Hepatocyte (in vitro differentiated cells): Measurements from ENCODE around the gene CASP6. TPM values are rescaled to one million over a fixed set of nuclear protein-coding genes. Genes with fewer than 3 reads are reported as not detected.

Experiments
- DNase-seq: peaks from one replicate; pipeline ENCODE4 v3.0.0-alpha.2; 2016; ENCODE audit warnings: low spot score
- H2AFZ ChIP-seq: fragments of 200-600 bp; sonication (generic); 2 replicates; pipeline ENCODE4 v1.6.0; 2016; ENCODE audit warnings: antibody characterized with exemption, mild to moderate bottlenecking
- H3K27ac ChIP-seq: fragments of 200-600 bp; sonication (generic); 2 replicates; pipeline ENCODE4 v1.5.1; 2016; ENCODE audit warnings: mild to moderate bottlenecking
- H3K27me3 ChIP-seq: fragments of 200-600 bp; sonication (generic); 2 replicates; pipeline ENCODE4 v1.6.1; 2016
- H3K36me3 ChIP-seq: fragments of 200-600 bp; sonication (generic); replicated peaks from 2 replicates; pipeline ENCODE4 v1.5.1; 2016; ENCODE audit warnings: low read depth; ENCODE audit not compliant: insufficient read depth
- H3K4me1 ChIP-seq: fragments of 200-600 bp; sonication (generic); 2 replicates; pipeline ENCODE4 v1.5.1; 2016; ENCODE audit warnings: mild to moderate bottlenecking, moderate library complexity; ENCODE audit not compliant: insufficient read depth
- H3K4me2 ChIP-seq: fragments of 200-600 bp; sonication (generic); 2 replicates; pipeline ENCODE4 v1.6.0; 2016
- H3K4me3 ChIP-seq: fragments of 200-600 bp; sonication (generic); 2 replicates; pipeline ENCODE4 v1.5.1; 2016; ENCODE audit warnings: mild to moderate bottlenecking
- H3K79me2 ChIP-seq: fragments of 200-600 bp; sonication (generic); 2 replicates; pipeline ENCODE4 v1.6.0; 2017; ENCODE audit warnings: mild to moderate bottlenecking
- H3K9me2 ChIP-seq: fragments of 200-600 bp; sonication (generic); replicated peaks from 2 replicates; pipeline ENCODE4 v1.6.0; 2017; ENCODE audit warnings: mild to moderate bottlenecking; ENCODE audit not compliant: insufficient read depth
- H3K9me3 ChIP-seq: fragments of 200-600 bp; sonication (generic); 2 replicates; pipeline ENCODE4 v1.5.1; 2016; ENCODE audit warnings: low read depth, mild to moderate bottlenecking
- H4K20me1 ChIP-seq: fragments of 200-600 bp; sonication (generic); 2 replicates; pipeline ENCODE4 v1.6.0; 2016; ENCODE audit warnings: mild to moderate bottlenecking; ENCODE audit not compliant: insufficient read depth, poor library complexity, severe bottlenecking
- EZH2 ChIP-seq: fragments of 200-600 bp; sonication (generic); IDR thresholded peaks from 2 replicates; pipeline ENCODE4 v1.6.1; 2016; ENCODE audit warnings: antibody characterized with exemption, mild to moderate bottlenecking, borderline replicate concordance
- EZH2phosphoT487 ChIP-seq: fragments of 200-600 bp; sonication (generic); IDR thresholded peaks from one replicate; pipeline ENCODE4 v1.6.1; 2018; ENCODE audit warnings: antibody characterized with exemption, mild to moderate bottlenecking, low read depth, moderate library complexity; ENCODE audit not compliant: unreplicated experiment, severe bottlenecking
- WGBS: methylation state at CpG from one replicate; pipeline ENCODE4 v1.1.6; 2016; ENCODE audit warnings: low lambda C conversion rate; ENCODE audit errors: missing lambda C conversion rate; 5-methylcytosine and 5-hydroxymethylcytosine counted together
- polyA plus RNA-seq: library from polyadenylated mRNA; unstranded; fragments of >200 nt; fragmentation: Nextera tagmentation; extraction: Ambion mirVana; gene quantifications from 2 replicates; pipeline ENCODE4 v1.2.1, GENCODE V29; 2016
- total RNA-seq: library from RNA; depleted of rRNA; stranded (reverse); fragments of >200 nt; gene quantifications from 2 replicates; pipeline ENCODE4 v1.2.3, GENCODE V29; 2014
- TF ChIP-seq, protein P1 (sequence below): fragments of 200-600 bp; sonication (generic); IDR thresholded peaks from 2 replicates; pipeline ENCODE4 v1.5.1; 2016; ENCODE audit warnings: antibody characterized with exemption, mild to moderate bottlenecking; ENCODE audit not compliant: poor library complexity

Gene CASP6
- total and polyA plus RNA-seq, 2 experiments from 2014 or later, result 78.4 to 83.4 TPM

DNA sequence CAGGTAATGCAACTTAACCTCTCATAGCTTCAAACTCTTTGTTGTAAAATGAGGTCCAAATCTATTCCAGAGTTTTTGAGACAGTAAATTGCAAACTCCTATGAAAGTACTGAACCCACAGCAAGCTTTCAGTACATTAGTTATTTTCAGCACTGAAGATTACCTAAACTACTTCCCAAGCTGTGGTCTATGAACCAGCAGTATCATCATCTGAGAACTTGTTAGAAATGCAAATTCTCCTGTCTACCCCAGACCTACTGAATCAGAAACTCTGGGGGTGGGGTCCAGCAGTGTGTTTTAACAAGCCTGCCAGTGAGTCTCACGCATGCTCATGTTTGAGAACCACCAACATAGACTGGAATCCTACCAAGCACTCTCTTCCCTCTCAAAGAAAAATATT lies 5.7 kb upstream of the CASP6 start:
- no peaks in the 10 kb centered on the region for H3K79me2 ChIP-seq
- 89% methylated on average over 1 of the region's 1 CpG for WGBS
- no peak overlapping the region for H3K4me3 ChIP-seq
- no peaks in the 10 kb centered on the region for H3K9me3 ChIP-seq
- H3K4me1 ChIP-seq, result peaks cover under 1% of the 10 kb centered on the region
- H3K36me3 ChIP-seq, result no peaks in the 10 kb centered on the region
- no peaks in the 10 kb centered on the region for H3K27me3 ChIP-seq
- no peaks in the 10 kb centered on the region for H4K20me1 ChIP-seq
- H3K27ac ChIP-seq, result no peak overlapping the region
- TF ChIP-seq, protein P1, sequence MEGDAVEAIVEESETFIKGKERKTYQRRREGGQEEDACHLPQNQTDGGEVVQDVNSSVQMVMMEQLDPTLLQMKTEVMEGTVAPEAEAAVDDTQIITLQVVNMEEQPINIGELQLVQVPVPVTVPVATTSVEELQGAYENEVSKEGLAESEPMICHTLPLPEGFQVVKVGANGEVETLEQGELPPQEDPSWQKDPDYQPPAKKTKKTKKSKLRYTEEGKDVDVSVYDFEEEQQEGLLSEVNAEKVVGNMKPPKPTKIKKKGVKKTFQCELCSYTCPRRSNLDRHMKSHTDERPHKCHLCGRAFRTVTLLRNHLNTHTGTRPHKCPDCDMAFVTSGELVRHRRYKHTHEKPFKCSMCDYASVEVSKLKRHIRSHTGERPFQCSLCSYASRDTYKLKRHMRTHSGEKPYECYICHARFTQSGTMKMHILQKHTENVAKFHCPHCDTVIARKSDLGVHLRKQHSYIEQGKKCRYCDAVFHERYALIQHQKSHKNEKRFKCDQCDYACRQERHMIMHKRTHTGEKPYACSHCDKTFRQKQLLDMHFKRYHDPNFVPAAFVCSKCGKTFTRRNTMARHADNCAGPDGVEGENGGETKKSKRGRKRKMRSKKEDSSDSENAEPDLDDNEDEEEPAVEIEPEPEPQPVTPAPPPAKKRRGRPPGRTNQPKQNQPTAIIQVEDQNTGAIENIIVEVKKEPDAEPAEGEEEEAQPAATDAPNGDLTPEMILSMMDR, result no peak
- TF ChIP-seq EZH2phosphoT487 (no peak), EZH2 (no peak)
- no peak for DNase-seq
- no peak overlapping the region for H2AFZ ChIP-seq
- no peak overlapping the region for H3K4me2 ChIP-seq
- H3K9me2 ChIP-seq, result no peaks in the 10 kb centered on the region

DNA sequence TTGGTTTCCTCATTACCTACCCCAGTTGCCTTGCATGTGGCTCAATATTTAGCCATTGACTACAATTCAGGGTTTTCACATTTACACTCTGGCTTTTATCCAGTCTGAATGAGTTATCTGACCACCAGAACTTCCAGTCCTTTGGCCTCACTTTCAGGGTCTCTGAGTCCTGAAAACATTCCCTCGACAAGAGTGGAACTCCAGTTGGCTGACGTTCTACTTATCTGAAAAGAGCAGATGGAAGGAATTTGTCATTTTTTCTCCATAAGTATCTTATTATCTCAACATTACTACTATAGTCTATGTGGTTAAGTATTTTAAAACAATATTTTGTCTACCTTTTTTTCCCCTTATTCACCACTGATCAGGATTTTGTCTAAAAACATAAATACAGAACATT lies 5.2 kb upstream of the CASP6 start:
- no peak overlapping the region for H3K4me2 ChIP-seq
- no peak for DNase-seq

DNA sequence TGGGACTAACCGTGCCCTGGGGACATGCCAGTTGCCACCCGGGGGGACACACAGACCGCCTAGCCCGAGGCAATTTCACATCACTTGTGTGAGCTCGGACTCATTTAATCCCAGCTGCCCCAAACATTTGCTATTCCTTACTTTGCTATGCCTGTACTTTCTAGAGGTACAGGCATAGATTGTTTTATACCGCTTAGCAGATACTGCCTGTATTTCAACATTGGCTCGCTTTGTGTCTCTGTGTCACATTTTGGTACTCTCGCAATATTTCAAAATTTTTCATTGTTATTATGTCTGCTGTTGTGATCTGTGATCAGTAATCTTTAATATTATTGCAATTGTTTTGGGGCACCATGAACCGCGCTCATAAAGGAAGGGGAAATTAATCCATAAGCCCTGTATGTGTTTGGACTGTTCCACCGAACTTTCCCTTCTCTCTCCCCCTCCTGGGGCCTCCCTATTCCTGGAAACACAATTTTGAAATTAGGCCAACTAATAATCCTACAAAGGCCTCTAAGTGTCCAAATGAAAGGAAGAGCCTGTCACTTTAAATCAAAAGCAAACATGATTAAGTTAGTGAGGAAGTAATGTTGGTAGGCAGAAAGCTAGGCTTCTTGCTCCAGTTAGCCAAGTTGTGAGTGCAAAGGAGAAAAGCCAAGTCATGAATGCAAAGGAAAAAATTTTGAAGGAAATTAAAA lies 568 bp upstream of the CASP6 start:
- Histone ChIP-seq H3K4me1 (peaks cover 28% of the 10 kb centered on the region), H2AFZ (peak overlapping the region; percentile 97), H3K4me3 (peak overlapping the region; percentile 99), H3K27me3 (no peaks in the 10 kb centered on the region), H3K27ac (peak overlapping the region; percentile 97), H4K20me1 (peaks cover 7% of the 10 kb centered on the region), H3K79me2 (peaks cover 32% of the 10 kb centered on the region), H3K36me3 (no peaks in the 10 kb centered on the region), H3K9me2 (no peaks in the 10 kb centered on the region), H3K4me2 (peak overlapping the region; percentile 78), H3K9me3 (no peaks in the 10 kb centered on the region)
- DNase-seq, result peak; percentile 12
- WGBS, result 29% methylated on average over 11 of the region's 11 CpGs
- no peak for TF ChIP-seq EZH2phosphoT487
- no peak for TF ChIP-seq EZH2
- TF ChIP-seq, protein P1, result no peak

More for the DNA sequence above, 5.2 kb upstream of the CASP6 start:
- H3K9me2 ChIP-seq, result no peaks in the 10 kb centered on the region
- no peak overlapping the region for H3K4me3 ChIP-seq
- H3K27ac ChIP-seq, result no peak overlapping the region
- no peak overlapping the region for H2AFZ ChIP-seq
- TF ChIP-seq, protein P1, result no peak
- no peak for TF ChIP-seq EZH2
- TF ChIP-seq EZH2phosphoT487, result no peak
- no peaks in the 10 kb centered on the region for H3K9me3 ChIP-seq
- 85% methylated on average over 2 of the region's 2 CpGs for WGBS
- no peaks in the 10 kb centered on the region for H3K79me2 ChIP-seq
- no peaks in the 10 kb centered on the region for H3K36me3 ChIP-seq
- peaks cover 4% of the 10 kb centered on the region for H3K4me1 ChIP-seq
- no peaks in the 10 kb centered on the region for H4K20me1 ChIP-seq
- H3K27me3 ChIP-seq, result no peaks in the 10 kb centered on the region
